Hepatocyte (in vitro differentiated cells): ENCODE data around the gene RGS3. TPM values are rescaled to one million over a fixed set of nuclear protein-coding genes. Genes with fewer than 3 reads are reported as not detected.

ENCODE experiments used
- DNase-seq: peaks from one replicate; pipeline ENCODE4 v3.0.0-alpha.2; 2016; ENCODE audit warnings: low spot score
- H2AFZ ChIP-seq: fragments of 200-600 bp; sonication (generic); 2 replicates; pipeline ENCODE4 v1.6.0; 2016; ENCODE audit warnings: antibody characterized with exemption, mild to moderate bottlenecking
- H3K27ac ChIP-seq: fragments of 200-600 bp; sonication (generic); 2 replicates; pipeline ENCODE4 v1.5.1; 2016; ENCODE audit warnings: mild to moderate bottlenecking
- H3K27me3 ChIP-seq: fragments of 200-600 bp; sonication (generic); 2 replicates; pipeline ENCODE4 v1.6.1; 2016
- H3K36me3 ChIP-seq: fragments of 200-600 bp; sonication (generic); replicated peaks from 2 replicates; pipeline ENCODE4 v1.5.1; 2016; ENCODE audit warnings: low read depth; ENCODE audit not compliant: insufficient read depth
- H3K4me1 ChIP-seq: fragments of 200-600 bp; sonication (generic); 2 replicates; pipeline ENCODE4 v1.5.1; 2016; ENCODE audit warnings: mild to moderate bottlenecking, moderate library complexity; ENCODE audit not compliant: insufficient read depth
- H3K4me2 ChIP-seq: fragments of 200-600 bp; sonication (generic); 2 replicates; pipeline ENCODE4 v1.6.0; 2016
- H3K4me3 ChIP-seq: fragments of 200-600 bp; sonication (generic); 2 replicates; pipeline ENCODE4 v1.5.1; 2016; ENCODE audit warnings: mild to moderate bottlenecking
- H3K79me2 ChIP-seq: fragments of 200-600 bp; sonication (generic); 2 replicates; pipeline ENCODE4 v1.6.0; 2017; ENCODE audit warnings: mild to moderate bottlenecking
- H3K9me2 ChIP-seq: fragments of 200-600 bp; sonication (generic); replicated peaks from 2 replicates; pipeline ENCODE4 v1.6.0; 2017; ENCODE audit warnings: mild to moderate bottlenecking; ENCODE audit not compliant: insufficient read depth
- H3K9me3 ChIP-seq: fragments of 200-600 bp; sonication (generic); 2 replicates; pipeline ENCODE4 v1.5.1; 2016; ENCODE audit warnings: low read depth, mild to moderate bottlenecking
- H4K20me1 ChIP-seq: fragments of 200-600 bp; sonication (generic); 2 replicates; pipeline ENCODE4 v1.6.0; 2016; ENCODE audit warnings: mild to moderate bottlenecking; ENCODE audit not compliant: insufficient read depth, poor library complexity, severe bottlenecking
- CTCF ChIP-seq: fragments of 200-600 bp; sonication (generic); IDR thresholded peaks from 2 replicates; pipeline ENCODE4 v1.5.1; 2016; ENCODE audit warnings: antibody characterized with exemption, mild to moderate bottlenecking; ENCODE audit not compliant: poor library complexity
- EZH2 ChIP-seq: fragments of 200-600 bp; sonication (generic); IDR thresholded peaks from 2 replicates; pipeline ENCODE4 v1.6.1; 2016; ENCODE audit warnings: antibody characterized with exemption, mild to moderate bottlenecking, borderline replicate concordance
- EZH2phosphoT487 ChIP-seq: fragments of 200-600 bp; sonication (generic); IDR thresholded peaks from one replicate; pipeline ENCODE4 v1.6.1; 2018; ENCODE audit warnings: antibody characterized with exemption, mild to moderate bottlenecking, low read depth, moderate library complexity; ENCODE audit not compliant: unreplicated experiment, severe bottlenecking
- WGBS: methylation state at CpG from one replicate; pipeline ENCODE4 v1.1.6; 2016; ENCODE audit warnings: low lambda C conversion rate; ENCODE audit errors: missing lambda C conversion rate; 5-methylcytosine and 5-hydroxymethylcytosine counted together
- polyA plus RNA-seq: library from polyadenylated mRNA; unstranded; fragments of >200 nt; fragmentation: Nextera tagmentation; extraction: Ambion mirVana; gene quantifications from 2 replicates; pipeline ENCODE4 v1.2.1, GENCODE V29; 2016
- total RNA-seq: library from RNA; depleted of rRNA; stranded (reverse); fragments of >200 nt; gene quantifications from 2 replicates; pipeline ENCODE4 v1.2.3, GENCODE V29; 2014

The RGS3 gene
- total and polyA plus RNA-seq, 2 experiments from 2014 or later = 48.0 to 62.7 TPM

DNA sequence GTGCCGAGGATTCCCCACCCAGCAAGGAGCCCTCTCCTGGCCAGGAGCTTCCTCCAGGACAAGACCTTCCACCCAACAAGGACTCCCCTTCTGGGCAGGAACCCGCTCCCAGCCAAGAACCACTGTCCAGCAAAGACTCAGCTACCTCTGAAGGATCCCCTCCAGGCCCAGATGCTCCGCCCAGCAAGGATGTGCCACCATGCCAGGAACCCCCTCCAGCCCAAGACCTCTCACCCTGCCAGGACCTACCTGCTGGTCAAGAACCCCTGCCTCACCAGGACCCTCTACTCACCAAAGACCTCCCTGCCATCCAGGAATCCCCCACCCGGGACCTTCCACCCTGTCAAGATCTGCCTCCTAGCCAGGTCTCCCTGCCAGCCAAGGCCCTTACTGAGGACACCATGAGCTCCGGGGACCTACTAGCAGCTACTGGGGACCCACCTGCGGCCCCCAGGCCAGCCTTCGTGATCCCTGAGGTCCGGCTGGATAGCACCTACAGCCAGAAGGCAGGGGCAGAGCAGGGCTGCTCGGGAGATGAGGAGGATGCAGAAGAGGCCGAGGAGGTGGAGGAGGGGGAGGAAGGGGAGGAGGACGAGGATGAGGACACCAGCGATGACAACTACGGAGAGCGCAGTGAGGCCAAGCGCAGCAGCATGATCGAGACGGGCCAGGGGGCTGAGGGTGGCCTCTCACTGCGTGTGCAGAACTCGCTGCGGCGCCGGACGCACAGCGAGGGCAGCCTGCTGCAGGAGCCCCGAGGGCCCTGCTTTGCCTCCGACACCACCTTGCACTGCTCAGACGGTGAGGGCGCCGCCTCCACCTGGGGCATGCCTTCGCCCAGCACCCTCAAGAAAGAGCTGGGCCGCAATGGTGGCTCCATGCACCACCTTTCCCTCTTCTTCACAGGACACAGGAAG, 120.2 kb downstream of the RGS3 start:
- Histone ChIP-seq H3K9me2 (no peaks in the 10 kb centered on the region), H3K4me1 (peaks cover 15% of the 10 kb centered on the region), H3K79me2 (peaks cover 2% of the 10 kb centered on the region), H2AFZ (no peak overlapping the region), H3K9me3 (no peaks in the 10 kb centered on the region), H3K27me3 (no peaks in the 10 kb centered on the region), H3K27ac (no peak overlapping the region), H3K4me2 (no peak overlapping the region), H3K36me3 (no peaks in the 10 kb centered on the region), H3K4me3 (no peak overlapping the region), H4K20me1 (no peaks in the 10 kb centered on the region)
- TF ChIP-seq EZH2phosphoT487 (no peak), EZH2 (no peak), CTCF (no peak)
- WGBS = 92% methylated on average over 20 of the region's 31 CpGs
- no peak for DNase-seq

DNA sequence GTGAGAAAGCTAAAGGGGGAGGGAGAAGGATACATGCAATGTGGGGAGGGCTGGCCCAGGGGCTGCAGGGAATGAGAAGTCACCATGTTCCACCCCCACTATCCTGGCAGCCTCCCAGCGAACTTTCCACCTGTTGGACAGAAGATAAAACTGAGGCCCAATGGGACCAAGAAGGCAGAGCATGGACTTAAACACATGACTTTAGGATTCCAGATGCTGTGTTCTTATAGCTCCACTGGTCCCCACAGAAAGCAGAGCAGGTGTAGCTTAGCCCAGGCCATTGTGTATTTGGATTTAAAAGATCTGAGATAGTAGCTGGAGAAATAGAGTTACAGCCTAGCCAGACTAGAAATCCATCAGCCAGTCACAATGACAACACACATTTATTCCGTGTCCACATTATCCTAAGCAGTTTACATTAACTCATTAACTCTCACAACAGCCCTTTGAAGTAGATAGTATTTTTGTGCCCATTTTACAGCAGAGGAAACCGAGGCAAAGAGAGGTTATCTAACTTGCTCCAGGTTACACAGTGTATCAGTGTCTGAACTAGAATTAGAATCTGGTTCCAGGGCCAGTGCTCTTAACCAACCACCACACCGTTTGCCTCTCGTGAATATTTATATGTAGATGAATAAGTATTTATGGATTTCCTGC, 121.0 kb downstream of the RGS3 start:
- Histone ChIP-seq H3K4me1 (peaks cover 11% of the 10 kb centered on the region), H4K20me1 (no peaks in the 10 kb centered on the region), H3K36me3 (no peaks in the 10 kb centered on the region), H3K27me3 (no peaks in the 10 kb centered on the region), H3K79me2 (peaks cover 2% of the 10 kb centered on the region), H3K4me3 (no peak overlapping the region), H3K9me3 (no peaks in the 10 kb centered on the region), H2AFZ (no peak overlapping the region), H3K27ac (no peak overlapping the region), H3K9me2 (no peaks in the 10 kb centered on the region), H3K4me2 (no peak overlapping the region)
- DNase-seq = no peak
- WGBS = 97% methylated on average over 5 of the region's 5 CpGs
- TF ChIP-seq EZH2 (no peak), EZH2phosphoT487 (no peak), CTCF (no peak)

- TF ChIP-seq EZH2phosphoT487 (no peak), CTCF (no peak), EZH2 (no peak)
- Histone ChIP-seq H3K4me2 (no peak overlapping the region), H4K20me1 (no peaks in the 10 kb centered on the region), H3K36me3 (no peaks in the 10 kb centered on the region), H3K9me3 (no peaks in the 10 kb centered on the region), H3K79me2 (peaks cover 2% of the 10 kb centered on the region), H3K9me2 (no peaks in the 10 kb centered on the region), H2AFZ (no peak overlapping the region), H3K27me3 (no peaks in the 10 kb centered on the region), H3K27ac (no peak overlapping the region), H3K4me3 (no peak overlapping the region), H3K4me1 (peaks cover 11% of the 10 kb centered on the region)
- WGBS = 92% methylated on average over 4 of the region's 4 CpGs
- no peak for DNase-seq
Observed at GRCh38 chr9:113585085-113585442, 121.5 kb downstream of the RGS3 start.
